Thyroid gland (tissue), 4 donors: ENCODE measurements around the gene OR10G3. TPM values are rescaled to one million over a fixed set of nuclear protein-coding genes. Genes with fewer than 3 reads are reported as not detected.

ENCODE experiments used
- DNase-seq, 2 donors: peaks; one replicate each; pipeline ENCODE4 v3.0.0-alpha.2; 2019
- H3K27ac ChIP-seq, 3 donors: fragments of 200-600 bp; sonication (generic); 1 replicate in 2 of 3; 2 replicates in 1 of 3; pipeline ENCODE4 v1.5.1; 2016 to 2019; ENCODE audit warnings: mild to moderate bottlenecking in 1 of 3, moderate library complexity in 1 of 3
- H3K27me3 ChIP-seq: fragments of 200-600 bp; sonication (generic); one replicate; pipeline ENCODE4 v1.5.1; 2019
- H3K36me3 ChIP-seq, 2 donors: fragments of 200-600 bp; sonication (generic); one replicate each; pipeline ENCODE4 v1.5.1; 2016 to 2019
- H3K4me1 ChIP-seq, 2 donors: fragments of 200-600 bp; sonication (generic); one replicate each; pipeline ENCODE4 v1.5.1; 2017 to 2019
- H3K4me3 ChIP-seq, 3 donors: fragments of 200-600 bp; sonication (generic); replicated peaks in 1 of 3; 1 replicate in 2 of 3; 2 replicates in 1 of 3; pipeline ENCODE4 v1.5.1; 2016; ENCODE audit warnings: mild to moderate bottlenecking in 1 of 3
- H3K9me3 ChIP-seq: fragments of 200-600 bp; sonication (generic); one replicate; pipeline ENCODE4 v1.5.1; 2017
- CTCF ChIP-seq, 6 experiments: fragments of 200-600 bp in 3 of 6; fragments of 450-650 bp in 3 of 6; sonication (generic) in 3 of 6; IDR thresholded peaks; one replicate each; pipeline ENCODE4 v1.5.1; 2016 to 2019; ENCODE audit warnings: antibody characterized with exemption in 6 of 6, mild to moderate bottlenecking in 2 of 6, inconsistent platforms in 1 of 6, moderate library complexity in 1 of 6
- POLR2A ChIP-seq, 2 donors: fragments of 450-650 bp; IDR thresholded peaks; one replicate each; pipeline ENCODE4 v1.6.1; 2017; ENCODE audit warnings: antibody characterized with exemption in 2 of 2, mild to moderate bottlenecking in 2 of 2, moderate library complexity in 1 of 2
- WGBS, 2 donors: methylation state at CpG; one replicate each; pipeline ENCODE4 v1.1.5; 2017; 5-methylcytosine and 5-hydroxymethylcytosine counted together
- intact Hi-C: fragments of 100-400 bp; cut with DNase I; formaldehyde crosslinking; loops from one replicate; pipeline ENCODE4 v1.15.1; 2023
- total RNA-seq, 4 donors: library from RNA; depleted of rRNA; stranded (reverse); fragments of >200 nt; gene quantifications; one replicate each; pipeline ENCODE4 v1.2.3, GENCODE V29; 2016

OR10G3 gene
- total RNA-seq, 4 donors from 2014 or later: not detected

GRCh38 chr14:21589317-21589716 is 9.4 kb upstream of the OR10G3 start:
- Histone ChIP-seq H3K27ac (no peak overlapping the region), H3K36me3 (no peaks in the 10 kb centered on the region), H3K4me1 (no peaks in the 10 kb centered on the region), H3K27me3 (no peaks in the 10 kb centered on the region), H3K4me3 (no peak overlapping the region), H3K9me3 (no peaks in the 10 kb centered on the region)
- no peak for DNase-seq
- intact Hi-C loops: no loop called here
- WGBS, 2 donors: 84 to 86% methylated on average over 4 of the region's 4 CpGs
- TF ChIP-seq CTCF (IDR thresholded peaks at IDR 0.05): no peak
- TF ChIP-seq POLR2A (IDR thresholded peaks at IDR 0.05): no peak

GRCh38 chr14:21575661-21576060 is 4.2 kb downstream of the OR10G3 start:
- Histone ChIP-seq H3K4me3 (no peak overlapping the region), H3K9me3 (no peaks in the 10 kb centered on the region), H3K27me3 (no peaks in the 10 kb centered on the region), H3K27ac (no peak overlapping the region), H3K4me1 (no peaks in the 10 kb centered on the region), H3K36me3 (no peaks in the 10 kb centered on the region)
- TF ChIP-seq POLR2A (IDR thresholded peaks at IDR 0.05) (no peak), CTCF (IDR thresholded peaks at IDR 0.05) (no peak)
- no peak for DNase-seq
- intact Hi-C loops: no loop called here
- 79 to 88% methylated on average over 6 of the region's 6 CpGs for WGBS, 2 donors

GRCh38 chr14:21572604-21573003 is 7.3 kb downstream of the OR10G3 start:
- TF ChIP-seq POLR2A (IDR thresholded peaks at IDR 0.05): no peak
- TF ChIP-seq CTCF (IDR thresholded peaks at IDR 0.05): no peak
- no peak for DNase-seq
- H3K9me3 ChIP-seq: no peaks in the 10 kb centered on the region
- H3K4me1 ChIP-seq: no peaks in the 10 kb centered on the region
- intact Hi-C loops: no loop called here
- H3K27me3 ChIP-seq: no peaks in the 10 kb centered on the region
- H3K27ac ChIP-seq: no peak overlapping the region
- no peak overlapping the region for H3K4me3 ChIP-seq
- H3K36me3 ChIP-seq: no peaks in the 10 kb centered on the region

DNA sequence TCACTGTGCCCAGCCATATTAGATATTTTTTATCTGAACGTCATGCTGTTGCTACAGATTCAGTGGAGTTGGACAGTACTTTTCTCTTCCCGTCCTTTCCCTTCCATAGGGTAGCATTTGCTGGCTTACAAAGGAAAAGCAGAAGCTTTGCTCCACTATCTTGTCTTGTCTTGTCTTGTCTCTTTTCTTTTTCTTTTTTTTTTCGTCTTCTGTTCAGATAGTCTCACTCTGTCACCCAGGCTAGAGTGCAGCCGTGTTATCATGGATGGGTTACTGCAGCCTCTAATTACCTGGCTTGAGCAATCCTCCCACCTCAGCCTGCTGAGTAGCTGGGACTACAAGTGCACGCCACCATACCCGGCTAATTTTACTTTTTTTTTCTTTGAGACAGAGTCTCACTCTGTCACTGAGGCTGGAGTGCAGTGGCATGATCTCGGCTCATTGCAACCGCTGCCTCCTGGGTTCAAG is 21.1 kb downstream of the OR10G3 start:
- TF ChIP-seq CTCF (IDR thresholded peaks at IDR 0.05) (no peak), POLR2A (IDR thresholded peaks at IDR 0.05) (no peak)
- 85 to 89% methylated on average over 8 of the region's 8 CpGs for WGBS, 2 donors
- Histone ChIP-seq H3K4me1 (peaks cover 5 to 18% of the 10 kb centered on the region in 2 donors), H3K27ac (no peak overlapping the region), H3K36me3 (no peaks in the 10 kb centered on the region), H3K9me3 (no peaks in the 10 kb centered on the region), H3K4me3 (no peak overlapping the region), H3K27me3 (no peaks in the 10 kb centered on the region)
- intact Hi-C loops: loop anchor here (5.0 kb wide), 1 partner anchor 56 kb away; no protein-coding TSS in a partner anchor
- DNase-seq: no peak

GRCh38 chr14:21557084-21557901 is 22.6 kb downstream of the OR10G3 start:
- 5 to 6% methylated on average over 11 of the region's 11 CpGs for WGBS, 2 donors
- intact Hi-C loops: loop anchor here (5.0 kb wide), 1 partner anchor 55 kb away; no protein-coding TSS in a partner anchor
- H3K27ac ChIP-seq: peak overlapping the region; percentile 66 to 74 (median 68)
- H3K36me3 ChIP-seq: no peaks in the 10 kb centered on the region
- H3K4me1 ChIP-seq: peaks cover 5 to 18% of the 10 kb centered on the region in 2 donors
- H3K27me3 ChIP-seq: no peaks in the 10 kb centered on the region
- no peaks in the 10 kb centered on the region for H3K9me3 ChIP-seq
- no peak overlapping the region for H3K4me3 ChIP-seq
- TF ChIP-seq POLR2A (IDR thresholded peaks at IDR 0.05): no peak
- TF ChIP-seq CTCF (IDR thresholded peaks at IDR 0.05): peak; percentile 38 to 92 (median 63)
- DNase-seq: peak; percentile 85 to 87
